Ishikawa (cell line): Measurements from ENCODE around the gene SEC14L5.

ENCODE experiments used
- CEBPB ChIP-seq: IDR thresholded peaks from 2 replicates; pipeline ENCODE4 v1.6.1; 2012
- CREB1 ChIP-seq: IDR thresholded peaks from 2 replicates; pipeline ENCODE4 v1.6.1; 2012; ENCODE audit warnings: low read depth
- EGR1 ChIP-seq: IDR thresholded peaks from 2 replicates; pipeline ENCODE4 v1.6.1; 2012
- EP300 ChIP-seq: IDR thresholded peaks from 2 replicates; pipeline ENCODE4 v1.6.1; 2012; ENCODE audit warnings: borderline replicate concordance
- FOXM1 ChIP-seq: IDR thresholded peaks from 2 replicates; pipeline ENCODE4 v1.6.1; 2012; ENCODE audit warnings: low read depth, borderline replicate concordance
- MAX ChIP-seq: IDR thresholded peaks from 2 replicates; pipeline ENCODE4 v1.6.1; 2012
- NFIC ChIP-seq: IDR thresholded peaks from 2 replicates; pipeline ENCODE4 v1.6.1; 2012
- RAD21 ChIP-seq: IDR thresholded peaks from 2 replicates; pipeline ENCODE4 v1.6.1; 2012; ENCODE audit warnings: low read depth
- REST ChIP-seq: IDR thresholded peaks from 2 replicates; pipeline ENCODE4 v1.6.1; 2012; ENCODE audit warnings: low read depth, mild to moderate bottlenecking
- TAF1 ChIP-seq: IDR thresholded peaks from 2 replicates; pipeline ENCODE4 v1.6.1; 2012; ENCODE audit warnings: low read depth, mild to moderate bottlenecking
- TCF12 ChIP-seq: IDR thresholded peaks from 2 replicates; pipeline ENCODE4 v1.6.1; 2012; ENCODE audit warnings: low read depth
- TEAD4 ChIP-seq: IDR thresholded peaks from 2 replicates; pipeline ENCODE4 v1.6.1; 2012
- YY1 ChIP-seq: IDR thresholded peaks from 2 replicates; pipeline ENCODE4 v1.6.1; 2012; ENCODE audit warnings: low read depth

GRCh38 chr16:4947722-4948503, 10.2 kb upstream of the SEC14L5 start:
- TF ChIP-seq RAD21 (no peak), MAX (no peak), EP300 (no peak), NFIC (no peak), TCF12 (no peak), REST (no peak), TEAD4 (no peak), CREB1 (no peak), FOXM1 (no peak), CEBPB (no peak), YY1 (no peak), TAF1 (no peak), EGR1 (no peak)
